Right renal pelvis (tissue), 4 donors: ENCODE measurements around the gene MYBPHL. TPM values are rescaled to one million over a fixed set of nuclear protein-coding genes. Genes with fewer than 3 reads are reported as not detected.

Experiments used
- DNase-seq, 4 donors: peaks; one replicate each; pipeline ENCODE4 v3.0.0-alpha.2; 2013; ENCODE audit warnings: low read depth in 4 of 4, low spot score in 3 of 4, missing footprints in 1 of 4
- polyA plus RNA-seq, 4 donors: library from polyadenylated mRNA; unstranded; fragments of 120-200 nt; gene quantifications; one replicate each; pipeline ENCODE4 v1.2.1, GENCODE V29; 2013; ENCODE audit not compliant: insufficient read length in 4 of 4

MYBPHL gene, protein sequence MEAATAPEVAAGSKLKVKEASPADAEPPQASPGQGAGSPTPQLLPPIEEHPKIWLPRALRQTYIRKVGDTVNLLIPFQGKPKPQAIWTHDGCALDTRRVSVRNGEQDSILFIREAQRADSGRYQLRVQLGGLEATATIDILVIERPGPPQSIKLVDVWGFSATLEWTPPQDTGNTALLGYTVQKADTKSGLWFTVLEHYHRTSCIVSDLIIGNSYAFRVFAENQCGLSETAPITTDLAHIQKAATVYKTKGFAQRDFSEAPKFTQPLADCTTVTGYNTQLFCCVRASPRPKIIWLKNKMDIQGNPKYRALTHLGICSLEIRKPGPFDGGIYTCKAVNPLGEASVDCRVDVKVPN
- polyA plus RNA-seq: under 1 TPM in 2 of 4 donors, not detected in 2; 0.14 to 0.26 TPM

DNA sequence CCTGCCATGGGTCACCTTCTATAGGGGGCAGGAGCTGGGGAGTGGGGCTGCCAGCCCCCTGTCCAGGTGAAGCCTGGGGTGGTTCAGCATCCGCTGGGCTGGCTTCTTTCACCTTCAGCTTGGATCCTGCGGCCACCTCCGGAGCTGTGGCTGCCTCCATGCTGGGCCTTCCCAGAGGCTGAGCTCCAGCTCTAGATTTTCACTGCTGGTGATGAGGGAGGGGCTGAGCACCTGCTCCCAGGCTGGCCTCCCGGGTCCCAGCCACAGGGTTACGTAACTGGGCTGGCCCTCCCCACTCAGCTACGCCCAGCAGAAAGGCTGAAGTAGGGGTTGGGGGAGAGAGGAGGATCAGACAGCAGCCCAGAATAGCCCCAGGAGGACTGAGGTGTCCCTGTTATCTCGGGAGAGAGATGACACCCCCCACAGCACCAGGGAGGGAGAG is at the start of gene MYBPHL:
MYBPHL (minus strand) TSS at position 180 of the 442 bp plus-strand sequence; CDS start at position 160, 20 bp downstream.
- DNase-seq: no peak

DNA sequence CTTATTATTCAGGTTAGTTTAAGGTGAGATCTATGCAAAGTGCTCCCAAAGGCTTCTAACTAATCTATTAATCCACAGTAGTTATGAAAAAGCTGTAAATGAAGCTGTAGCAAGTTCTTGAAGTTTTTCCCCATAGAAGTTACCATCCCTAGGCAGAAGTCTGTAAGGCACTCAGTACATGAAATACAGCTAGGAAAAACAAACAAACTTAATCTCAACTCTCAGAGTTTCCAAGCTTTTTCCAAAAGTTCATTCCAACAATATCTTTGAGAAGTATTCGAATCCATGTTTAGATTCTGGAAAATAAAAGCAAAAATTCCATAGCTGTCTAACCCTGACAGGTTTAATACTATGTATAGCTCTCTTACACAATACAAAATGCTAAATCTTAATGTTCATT is 49.7 kb upstream of the MYBPHL start:
- DNase-seq: no peak

DNA sequence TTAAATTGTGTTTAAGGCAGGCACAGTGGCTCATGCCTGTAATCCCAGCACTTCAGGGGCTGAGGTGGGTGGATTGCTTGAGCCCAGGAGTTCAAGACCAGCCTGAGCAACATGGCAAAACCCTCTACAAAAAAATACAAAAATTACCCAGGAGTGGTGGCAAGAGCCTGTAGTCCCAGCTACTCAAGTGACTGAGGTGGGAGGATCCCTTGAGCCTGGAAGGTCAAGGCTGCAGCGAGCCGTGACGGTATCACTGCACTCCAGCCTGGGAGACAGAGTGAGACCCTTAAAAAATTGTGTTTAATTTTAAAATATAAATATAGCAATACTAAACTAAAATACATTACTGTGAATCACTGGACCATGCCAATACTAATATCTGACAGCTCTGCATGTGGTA is 48.1 kb upstream of the MYBPHL start:
- DNase-seq: peak in 1 of 4 donors; percentile 18

DNA sequence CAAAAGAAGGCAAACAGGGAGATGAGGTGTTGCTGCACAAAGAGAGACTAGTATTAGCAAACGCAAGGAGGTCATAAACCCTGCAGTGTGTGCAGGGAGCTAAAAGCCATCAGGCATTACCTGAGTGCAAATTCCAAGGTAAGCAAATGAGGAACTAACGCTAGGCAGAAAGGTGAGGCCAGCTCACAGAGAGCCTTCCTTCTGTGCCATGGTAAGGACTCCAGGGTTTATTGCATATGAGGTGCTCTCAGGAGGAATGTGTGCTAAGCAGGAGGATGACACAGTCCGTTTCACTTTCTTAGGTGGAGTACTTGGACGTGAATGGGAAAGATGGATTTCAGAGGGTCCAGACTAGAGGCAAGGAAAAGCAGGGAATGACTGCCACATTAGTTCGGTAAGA is 44.6 kb upstream of the MYBPHL start:
- no peak for DNase-seq

DNA sequence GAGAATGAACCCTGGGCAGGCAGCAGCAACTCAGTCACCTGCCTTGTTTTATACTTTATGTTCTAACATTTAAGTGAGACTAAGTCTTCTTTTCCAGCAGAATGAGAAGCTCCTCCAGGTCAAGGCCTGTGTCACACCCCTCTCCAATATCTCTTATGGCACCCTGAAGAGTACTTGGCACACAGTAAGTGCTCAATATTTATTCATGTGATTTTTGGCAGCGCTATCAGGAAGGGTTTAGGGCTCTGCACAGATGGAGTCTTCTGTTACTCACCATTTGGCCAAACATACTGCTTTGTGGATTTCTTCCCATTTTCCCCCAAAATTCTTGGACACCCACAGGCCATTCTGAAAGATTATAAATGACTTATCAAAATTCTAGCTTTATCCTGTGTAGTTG is 43.8 kb upstream of the MYBPHL start:
- no peak for DNase-seq

DNA sequence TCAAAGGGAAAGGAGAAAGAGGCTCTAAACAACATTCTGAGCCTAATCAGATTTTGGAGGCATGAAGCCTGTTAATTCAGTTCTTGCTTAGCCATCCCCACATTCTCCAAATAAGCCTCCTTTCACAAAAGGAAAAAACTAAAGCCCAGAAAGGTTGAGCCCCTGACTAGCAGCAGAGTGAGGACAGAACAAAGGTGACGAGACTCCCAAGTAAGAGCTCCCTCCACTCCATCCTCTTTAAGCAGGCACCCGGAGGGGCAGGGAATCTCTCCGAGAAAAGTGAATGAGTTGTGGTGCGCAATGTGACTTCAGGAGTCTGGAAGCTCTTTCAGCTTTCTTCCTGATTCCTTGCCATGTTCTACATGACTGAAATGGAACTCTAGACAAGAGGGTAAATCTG is 43.4 kb upstream of the MYBPHL start:
- no peak for DNase-seq

DNA sequence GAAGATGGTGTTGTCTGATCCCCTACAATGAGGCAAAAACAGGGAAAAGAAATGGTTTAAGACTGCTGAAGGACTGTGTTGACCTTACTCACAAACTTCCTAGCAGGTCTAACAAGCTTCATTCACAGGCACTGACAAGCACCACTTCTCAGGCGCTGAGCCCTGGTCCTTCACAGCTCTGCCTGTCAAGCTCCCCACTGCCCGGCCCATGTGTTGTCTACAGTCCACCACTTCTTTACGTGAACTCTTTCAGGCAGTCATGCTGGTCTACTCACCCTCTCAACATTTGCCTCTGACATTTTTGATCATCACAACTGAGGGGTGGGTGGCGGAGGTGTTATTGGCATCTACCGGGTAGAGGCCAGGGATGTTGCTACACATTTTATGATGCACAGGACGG is 40.7 kb upstream of the MYBPHL start:
- DNase-seq: no peak

DNA sequence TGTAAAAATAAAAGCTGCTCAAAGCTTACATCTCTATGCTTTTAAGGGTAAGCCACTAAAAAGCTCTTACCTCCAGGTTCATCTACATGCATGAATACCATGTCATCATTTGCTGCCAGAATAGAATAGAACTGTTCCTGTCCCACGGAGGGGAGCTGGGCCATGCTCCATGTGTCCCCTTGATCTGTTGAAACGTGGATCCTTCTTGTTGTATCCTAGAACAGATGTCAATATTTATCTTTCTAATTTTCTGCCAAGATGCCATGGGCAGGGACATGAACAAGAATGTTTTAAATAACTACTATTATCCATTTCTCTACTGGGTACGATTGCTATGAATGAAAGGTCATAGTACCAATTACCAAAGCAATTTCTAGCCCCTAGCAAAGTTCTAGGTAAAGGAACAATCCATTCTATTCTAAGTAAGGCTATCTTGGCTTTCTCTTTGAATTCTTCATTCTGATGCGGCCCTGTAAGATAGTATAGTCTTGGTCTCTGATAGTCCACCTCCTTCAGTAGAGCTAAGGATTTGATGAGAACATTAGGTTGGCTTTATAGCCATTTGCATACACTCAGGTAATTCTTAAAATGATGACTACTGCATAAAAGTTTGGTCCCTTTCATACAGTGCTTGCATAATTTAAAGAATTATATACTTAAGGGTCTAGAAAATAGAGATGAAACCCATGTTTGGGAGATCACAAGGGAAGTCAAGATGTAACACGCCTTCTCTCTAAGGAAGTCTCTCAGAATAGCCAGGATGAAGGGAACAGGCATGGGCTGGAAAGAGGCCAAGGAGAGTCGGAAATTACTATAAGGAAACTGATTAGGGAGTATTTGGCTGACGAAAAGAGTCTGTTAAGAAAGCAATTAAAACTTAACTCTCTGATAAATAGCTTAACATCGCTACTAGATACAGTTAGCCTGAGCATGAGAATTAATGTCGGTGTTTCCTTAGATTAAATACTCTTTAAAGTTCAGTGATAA is 35.4 kb upstream of the MYBPHL start:
- no peak for DNase-seq

DNA sequence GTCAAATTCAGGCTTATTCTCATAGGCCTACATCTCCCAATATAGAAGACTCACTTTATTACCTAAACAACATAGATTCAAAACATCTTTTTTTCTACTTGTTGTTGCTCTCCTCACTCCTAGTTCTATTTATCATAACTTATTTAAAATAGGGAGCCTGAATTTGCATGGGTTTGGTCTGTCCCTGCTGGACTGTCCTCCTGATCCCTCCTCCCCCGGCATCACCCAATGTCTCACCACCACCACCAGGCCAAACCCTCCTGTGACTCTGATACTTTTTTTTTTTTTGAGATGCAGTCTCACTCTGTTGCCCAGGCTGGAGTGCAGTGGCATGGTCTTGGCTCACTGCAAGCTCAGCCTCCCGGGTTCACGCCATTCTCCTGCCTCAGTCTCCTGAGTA is 31.8 kb upstream of the MYBPHL start:
- no peak for DNase-seq

DNA sequence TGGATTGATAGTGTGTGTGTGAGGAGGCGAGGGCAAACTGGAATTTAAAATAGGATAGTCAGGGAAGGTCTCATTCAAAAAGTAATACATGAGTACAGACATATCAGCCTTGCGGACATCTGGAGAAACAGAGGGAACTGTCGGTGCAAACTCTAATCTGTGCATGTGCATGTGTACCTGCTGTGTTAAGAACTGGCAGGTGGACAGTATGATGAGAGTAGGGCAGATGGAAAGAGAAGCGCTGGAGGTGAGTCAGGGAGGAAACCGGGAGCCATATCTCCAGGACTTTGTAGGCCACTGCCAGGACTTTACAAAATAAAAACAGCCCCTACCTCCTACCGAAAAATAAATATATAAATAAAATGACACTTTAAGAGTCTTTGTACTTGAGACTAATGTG is 31.3 kb upstream of the MYBPHL start:
- DNase-seq: no peak

DNA sequence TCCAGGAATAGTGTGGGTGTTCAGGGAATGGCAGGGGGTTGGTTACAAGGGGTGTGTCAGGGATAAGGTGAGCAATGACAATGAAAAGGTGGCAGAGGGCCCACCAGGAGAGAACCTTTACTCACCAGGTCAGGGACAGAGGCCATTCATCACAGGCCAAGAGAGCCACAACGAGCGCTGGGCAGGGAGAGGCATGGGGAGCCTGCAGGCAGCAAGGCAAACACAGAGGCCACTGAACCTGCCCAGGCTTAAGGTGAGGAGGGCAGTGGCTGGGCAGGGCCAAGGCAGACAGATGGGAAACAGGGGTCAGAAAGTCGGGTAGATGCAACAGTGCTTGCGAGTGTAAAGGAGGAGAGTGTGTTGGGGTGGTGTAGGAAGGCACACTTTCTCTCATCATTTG is 28.3 kb upstream of the MYBPHL start:
- no peak for DNase-seq

DNA sequence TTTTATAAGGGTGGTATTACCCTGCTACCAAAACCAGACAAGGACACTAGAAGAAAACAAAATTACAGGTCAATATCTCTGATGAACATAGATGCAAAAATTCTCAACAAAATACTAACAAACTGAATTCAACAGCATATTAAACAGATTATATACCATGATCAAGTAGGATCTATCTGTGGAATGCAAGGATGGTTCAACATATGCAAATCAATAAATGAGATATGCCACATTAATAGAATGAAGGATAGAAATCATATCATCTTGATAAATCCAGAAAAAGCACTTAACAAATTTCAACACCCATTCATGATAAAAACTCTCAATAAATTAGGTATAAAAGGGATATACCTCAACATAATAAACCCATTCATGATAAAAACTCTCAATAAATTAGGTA is 24.3 kb upstream of the MYBPHL start:
- no peak for DNase-seq

DNA sequence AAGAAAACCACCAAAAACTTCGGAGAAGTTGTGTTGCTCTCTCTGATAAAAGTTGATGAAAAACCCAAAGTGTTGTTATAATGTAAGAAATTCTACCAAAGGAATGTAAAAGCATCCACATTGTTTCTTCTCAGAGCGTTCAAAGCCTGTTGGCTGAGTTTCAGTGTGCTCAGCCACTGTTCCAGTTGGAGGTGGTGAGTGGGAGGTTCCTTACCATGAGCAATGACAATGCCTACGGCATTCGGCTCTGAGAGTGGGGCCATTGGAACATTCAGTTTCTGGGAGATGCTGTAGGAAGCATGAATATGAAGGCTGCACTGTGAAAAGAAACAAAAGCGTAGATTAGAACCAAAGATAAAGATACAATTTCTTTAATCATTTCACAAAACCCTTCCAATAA is 20.5 kb upstream of the MYBPHL start:
- DNase-seq: no peak

DNA sequence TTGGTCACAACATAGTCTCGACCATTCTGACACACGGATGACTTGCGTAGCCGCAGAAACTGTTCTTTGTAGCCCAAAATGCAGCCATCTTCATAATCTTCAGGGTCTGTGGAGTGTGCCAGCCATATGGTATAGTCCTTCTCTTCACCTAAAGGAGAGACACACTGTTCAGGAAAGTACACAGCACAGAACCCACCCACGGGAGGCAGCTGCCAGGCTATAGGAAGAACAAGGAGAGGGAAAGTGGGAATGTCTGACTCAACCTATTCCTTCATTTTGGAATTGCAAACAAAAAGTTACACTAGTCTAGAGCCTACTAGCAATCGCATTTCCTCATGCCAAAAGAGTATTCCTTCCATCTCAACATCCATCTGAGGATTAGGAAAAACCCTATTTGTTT is 16.2 kb upstream of the MYBPHL start:
- no peak for DNase-seq

DNA sequence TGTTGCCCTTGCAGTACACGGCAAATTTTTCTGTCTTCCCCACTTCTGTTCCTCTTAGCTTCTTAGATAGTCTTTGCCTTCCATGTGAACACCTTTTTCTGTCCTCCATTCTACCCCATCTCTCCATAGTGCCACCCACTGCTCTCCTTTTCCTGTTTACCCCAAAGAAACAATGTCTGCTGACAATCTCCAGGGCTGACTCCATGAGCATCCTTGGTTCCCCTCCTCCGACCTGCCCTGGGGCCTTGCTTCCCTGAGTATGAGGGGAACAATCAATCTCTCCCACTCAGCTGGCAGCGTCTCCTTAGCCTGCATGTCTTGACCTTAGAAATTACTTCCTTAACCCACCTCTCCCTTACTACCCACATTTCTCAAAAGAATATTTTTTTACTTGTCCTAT is 12.3 kb upstream of the MYBPHL start:
- no peak for DNase-seq

DNA sequence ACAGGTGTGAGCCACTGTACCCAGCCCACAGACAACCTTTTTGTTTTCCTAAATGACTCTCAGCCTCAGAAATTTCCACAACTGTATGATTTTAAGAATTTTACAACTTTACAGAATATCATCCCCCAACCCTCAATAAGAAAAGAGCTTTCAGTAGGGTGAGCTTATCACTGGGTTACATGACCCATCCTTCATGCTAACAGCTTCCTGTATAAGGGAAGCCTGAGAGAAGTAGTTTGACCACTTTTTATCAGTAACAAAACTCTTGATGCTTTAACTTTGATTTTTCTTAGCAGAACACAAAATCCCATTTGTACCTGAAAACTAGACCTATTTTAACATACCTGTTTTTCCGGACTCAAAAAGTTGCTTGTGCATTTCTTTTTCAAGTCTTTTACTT is 9.7 kb upstream of the MYBPHL start:
- DNase-seq: no peak

DNA sequence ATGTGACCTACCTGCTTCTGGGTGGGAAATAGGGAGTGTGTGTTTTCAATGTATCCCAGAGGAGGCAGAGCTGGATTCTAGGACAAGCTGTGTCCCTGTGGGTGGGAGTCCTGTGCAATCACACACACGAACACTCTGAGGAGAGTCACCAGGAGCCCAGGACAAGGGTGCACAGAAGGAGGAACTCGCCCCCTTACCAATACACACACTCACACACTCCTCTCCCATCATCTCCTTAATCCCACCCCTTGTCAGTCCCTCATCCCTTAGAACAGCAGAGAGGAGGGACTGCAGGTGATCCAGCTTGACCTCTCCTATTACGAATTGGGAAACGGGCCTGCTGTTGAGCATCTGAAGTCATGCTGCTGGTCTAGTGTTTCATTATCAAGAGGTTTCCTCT is 8.5 kb upstream of the MYBPHL start:
- no peak for DNase-seq

DNA sequence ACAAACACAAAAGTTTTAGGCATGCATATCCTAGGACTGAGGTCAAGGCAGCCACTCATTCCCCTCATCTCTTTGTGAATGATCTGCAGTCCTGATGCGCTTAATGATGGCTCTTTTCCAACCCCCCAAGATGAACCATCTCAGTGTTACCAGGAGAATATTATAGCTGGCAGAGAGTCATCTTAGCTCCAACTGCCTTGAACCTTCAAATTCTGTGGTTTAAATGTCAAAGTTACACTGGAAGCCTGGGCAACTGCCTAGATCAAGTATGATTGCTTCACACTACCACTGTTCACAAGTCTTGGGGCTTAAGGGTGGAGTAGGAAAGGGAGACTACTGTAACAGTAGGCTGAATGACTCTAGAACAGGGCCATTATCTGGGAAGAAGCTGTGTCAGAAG is 8.0 kb upstream of the MYBPHL start:
- DNase-seq: no peak

DNA sequence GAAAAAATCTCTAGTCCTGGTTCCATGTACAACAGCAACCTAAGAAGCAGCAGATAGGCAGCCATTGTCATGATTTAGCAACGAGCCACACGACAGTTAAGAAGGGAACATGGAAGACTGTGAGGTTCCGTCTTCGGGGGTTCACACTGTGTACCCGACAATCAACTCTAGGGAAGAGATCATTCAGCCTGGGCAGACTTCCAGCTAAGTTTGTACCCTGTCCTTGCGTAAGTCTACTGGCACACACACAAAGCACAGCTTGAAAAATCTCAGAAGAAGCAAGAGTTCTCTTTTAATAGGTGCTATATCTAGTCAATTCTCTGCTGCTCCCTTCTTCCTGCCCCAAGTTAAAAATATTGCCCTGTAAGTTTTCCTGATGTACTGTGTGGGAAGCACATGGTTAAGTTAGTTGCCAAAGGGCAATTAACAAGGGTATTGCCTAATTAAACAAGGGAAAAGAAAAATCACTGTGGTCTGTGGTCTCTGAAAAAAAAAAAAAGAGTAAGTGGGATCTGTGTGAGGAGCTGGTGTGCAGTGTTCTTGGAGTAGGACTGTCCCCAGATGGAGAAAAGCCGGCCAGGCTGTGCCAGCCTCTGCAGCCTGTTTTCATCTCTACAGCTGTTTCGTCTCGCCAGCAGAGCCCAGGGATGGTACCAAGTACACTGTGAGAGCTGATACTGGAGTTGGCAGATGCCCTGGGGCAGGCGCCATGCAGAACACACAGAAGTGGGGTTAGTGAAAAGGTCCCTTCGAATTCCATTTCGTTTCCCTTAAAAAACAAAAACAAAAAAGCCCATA is 6.4 kb upstream of the MYBPHL start:
- DNase-seq: no peak

DNA sequence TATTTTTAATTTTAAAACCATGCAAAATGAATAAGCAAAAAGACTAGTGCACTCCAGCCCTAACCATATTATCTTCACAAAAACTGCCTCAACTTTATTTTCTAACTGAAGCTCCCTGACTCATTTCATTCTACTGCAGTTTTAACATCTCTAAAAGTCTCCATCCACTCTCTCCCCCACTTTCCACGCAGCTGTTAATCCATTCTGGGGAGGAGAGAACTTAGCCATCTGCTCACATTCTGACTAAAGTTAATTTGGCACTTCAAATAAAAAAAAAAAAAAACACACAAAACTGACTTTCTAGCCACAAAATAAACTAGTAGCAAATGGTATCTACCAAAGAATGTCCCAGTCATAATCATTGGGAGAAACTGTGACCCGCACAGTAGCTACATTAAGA is 5.4 kb upstream of the MYBPHL start:
- DNase-seq: no peak

DNA sequence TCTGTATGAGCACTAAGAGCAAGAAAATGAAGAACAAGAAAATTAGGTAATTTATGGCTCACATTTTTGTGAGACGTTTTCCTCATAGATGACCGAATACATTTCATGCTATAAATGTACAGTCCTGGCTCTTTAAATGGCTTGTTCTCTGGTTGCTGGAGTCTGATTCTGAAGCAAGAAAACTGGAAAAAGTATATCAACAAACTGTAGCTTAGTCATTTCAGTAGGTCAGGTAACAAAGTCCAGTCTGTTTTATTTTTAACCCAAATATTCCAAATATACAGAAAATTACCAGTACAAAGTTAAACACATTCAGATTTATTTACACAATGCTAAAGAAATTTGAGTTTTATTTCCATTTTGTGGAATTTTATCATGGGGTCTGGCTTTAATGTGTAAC is 2.5 kb upstream of the MYBPHL start:
- DNase-seq: no peak
